ENCODE measurements around the gene SLC25A24. TPM values are rescaled to one million over a fixed set of nuclear protein-coding genes. Genes with fewer than 3 reads are reported as not detected.
"Not testable (repeated sequence)": the region's sequence is repeated elsewhere in the genome, so short reads cannot be mapped to it uniquely, and the experiment has no call there.

SLC25A24 gene
- total RNA-seq, 1 donor: 63.8 TPM

- no peak for TF ChIP-seq CTCF (IDR thresholded peaks at IDR 0.05; ENCODE audit: insufficient read depth, low read length)
- no peak overlapping the region for H3K4me3 ChIP-seq (ENCODE audit: low read depth, low read length)
Observed at GRCh38 chr1:108151548-108151947, 48.6 kb downstream of the SLC25A24 start.

GRCh38 chr1:108149796-108150467 lies 50.2 kb downstream of the SLC25A24 start:
- TF ChIP-seq CTCF (IDR thresholded peaks at IDR 0.05; ENCODE audit: insufficient read depth, low read length): no peak
- H3K4me3 ChIP-seq (ENCODE audit: low read depth, low read length): no peak overlapping the region
- peak; percentile 52 for DNase-seq (ENCODE audit: low read depth)

More at GRCh38 chr1:108151548-108151947, 48.6 kb downstream of the SLC25A24 start:
- no peak for DNase-seq (ENCODE audit: low read depth)

GRCh38 chr1:108144569-108144968 lies 55.6 kb downstream of the SLC25A24 start:
- not testable (repeated sequence) for DNase-seq (ENCODE audit: low read depth); H3K4me3 ChIP-seq (ENCODE audit: low read depth, low read length)

- H3K4me3 ChIP-seq (ENCODE audit: low read depth, low read length): no peak overlapping the region
- no peak for TF ChIP-seq CTCF (IDR thresholded peaks at IDR 0.05; ENCODE audit: insufficient read depth, low read length)
- DNase-seq (ENCODE audit: low read depth): peak; percentile 45
Observed at GRCh38 chr1:108142773-108143394, 57.3 kb downstream of the SLC25A24 start.

GRCh38 chr1:108142258-108142657 lies 57.9 kb downstream of the SLC25A24 start:
- DNase-seq (ENCODE audit: low read depth): no peak
- no peak for TF ChIP-seq CTCF (IDR thresholded peaks at IDR 0.05; ENCODE audit: insufficient read depth, low read length)
- H3K4me3 ChIP-seq (ENCODE audit: low read depth, low read length): no peak overlapping the region

GRCh38 chr1:108141621-108142020 lies 58.5 kb downstream of the SLC25A24 start:
- H3K4me3 ChIP-seq (ENCODE audit: low read depth, low read length): no peak overlapping the region
- no peak for TF ChIP-seq CTCF (IDR thresholded peaks at IDR 0.05; ENCODE audit: insufficient read depth, low read length)
- peak; percentile 28 for DNase-seq (ENCODE audit: low read depth)

GRCh38 chr1:108140936-108141335 lies 59.2 kb downstream of the SLC25A24 start:
- no peak for DNase-seq (ENCODE audit: low read depth)
- TF ChIP-seq CTCF (IDR thresholded peaks at IDR 0.05; ENCODE audit: insufficient read depth, low read length): no peak
- H3K4me3 ChIP-seq (ENCODE audit: low read depth, low read length): no peak overlapping the region

Measured in fibroblast of the aortic adventitia (primary cell).